A673 (cell line): ENCODE results near the gene THG1L. TPM values are rescaled to one million over a fixed set of nuclear protein-coding genes. Genes with fewer than 3 reads are reported as not detected.

Source experiments
- BruUV-seq: library from RNA; stranded (reverse); fragments of 400-500 nt; replicated peaks from 2 replicates; lab custom pipeline; 2021; lab: Mats Ljungman, UMichigan
- CTCF ChIA-PET: fragments of 300-600 bp; sonication (Branson Sonifier 250); formaldehyde crosslinking; loops from one replicate; lab custom pipeline; 2022; ENCODE audit warnings: antibody characterized with exemption; lab: Charles Lee
- POLR2A ChIA-PET: fragments of 300-600 bp; sonication (Branson Sonifier 250); formaldehyde crosslinking; loops from one replicate; lab custom pipeline; 2022; ENCODE audit warnings: antibody characterized with exemption; ENCODE audit not compliant: low non-redundant PET; lab: Charles Lee
- DNase-seq: peaks from one replicate; pipeline ENCODE4 v3.0.0-alpha.2; 2015; ENCODE audit warnings: low spot score
- H3K27ac ChIP-seq: fragments of 200-600 bp; sonication (generic); 2 replicates; pipeline ENCODE4 v1.5.1; 2016; ENCODE audit warnings: mixed run types, low read depth, mild to moderate bottlenecking, mixed read lengths, antibody characterized with exemption, low read length; ENCODE audit not compliant: poor library complexity, severe bottlenecking
- H3K27me3 ChIP-seq: fragments of 200-600 bp; sonication (generic); replicated peaks from 2 replicates; pipeline ENCODE4 v1.6.1; 2017; ENCODE audit warnings: mixed run types, low read depth, mild to moderate bottlenecking, mixed read lengths, antibody characterized with exemption, low read length; ENCODE audit not compliant: insufficient read depth, poor library complexity
- H3K36me3 ChIP-seq: fragments of 200-600 bp; sonication (generic); 2 replicates; pipeline ENCODE4 v1.6.1; 2016; ENCODE audit warnings: mixed run types, mild to moderate bottlenecking, mixed read lengths, antibody characterized with exemption, low read length; ENCODE audit not compliant: insufficient read depth, poor library complexity, severe bottlenecking
- H3K4me1 ChIP-seq: fragments of 200-600 bp; sonication (generic); 2 replicates; pipeline ENCODE4 v1.6.1; 2017; ENCODE audit warnings: mixed run types, mild to moderate bottlenecking, mixed read lengths, antibody characterized with exemption, low read length; ENCODE audit not compliant: insufficient read depth, poor library complexity, severe bottlenecking
- H3K4me3 ChIP-seq: fragments of 200-600 bp; sonication (generic); 2 replicates; pipeline ENCODE4 v1.5.1; 2016; ENCODE audit warnings: low read depth, mixed run types, mild to moderate bottlenecking, mixed read lengths, low read length; ENCODE audit not compliant: poor library complexity, severe bottlenecking
- H3K9me3 ChIP-seq: fragments of 200-600 bp; sonication (generic); 2 replicates; pipeline ENCODE4 v1.6.1; 2016; ENCODE audit warnings: mixed run types, low read depth, mild to moderate bottlenecking, mixed read lengths, antibody characterized with exemption, low read length; ENCODE audit not compliant: poor library complexity, severe bottlenecking
- CTCF ChIP-seq: fragments of 300-800, 200-600 bp; sonication (generic); conservative IDR thresholded peaks from 2 replicates; pipeline ENCODE4 v1.5.1; 2017; ENCODE audit warnings: low read depth, mild to moderate bottlenecking, antibody characterized with exemption, low read length, moderate library complexity, mixed read lengths
- EZH2 ChIP-seq: fragments of 200-600 bp; sonication (generic); IDR thresholded peaks from 2 replicates; pipeline ENCODE4 v1.6.1; 2017; ENCODE audit warnings: borderline replicate concordance, low read depth, mild to moderate bottlenecking, mixed read lengths, antibody characterized with exemption, low read length; ENCODE audit not compliant: poor library complexity, severe bottlenecking
- intact Hi-C: fragments of 100-400 bp; cut with micrococcal nuclease; formaldehyde crosslinking; loops from one replicate; pipeline ENCODE4 v1.10.0; 2022; ENCODE audit not compliant: unreplicated experiment
- total RNA-seq: library from RNA; stranded (reverse); gene quantifications from 2 replicates; pipeline ENCODE4 v1.2.3, GENCODE V29; 2021

THG1L gene
- total RNA-seq, 1 experiment from 2014 or later = 11.8 TPM

- intact Hi-C loops = no loop called here
- H3K36me3 ChIP-seq = no peaks in the 10 kb centered on the region
- BruUV-seq = no TSS peak
- no peaks in the 10 kb centered on the region for H3K4me1 ChIP-seq
- no peak for DNase-seq
- no peaks in the 10 kb centered on the region for H3K27me3 ChIP-seq
- no peak for TF ChIP-seq EZH2
- TF ChIP-seq CTCF = no peak
- ChIA-PET POLR2A (no interaction called here), CTCF (no interaction called here)
- H3K27ac ChIP-seq = no peak overlapping the region
- H3K4me3 ChIP-seq = no peak overlapping the region
- no peaks in the 10 kb centered on the region for H3K9me3 ChIP-seq
Observed at GRCh38 chr5:157772127-157772526, 40.9 kb downstream of the THG1L start.

GRCh38 chr5:157778121-157778805, 47.0 kb downstream of the THG1L start:
- H3K9me3 ChIP-seq = no peaks in the 10 kb centered on the region
- H3K36me3 ChIP-seq = no peaks in the 10 kb centered on the region
- CTCF ChIA-PET = no interaction called here
- no peak overlapping the region for H3K4me3 ChIP-seq
- peaks cover 4% of the 10 kb centered on the region for H3K4me1 ChIP-seq
- no peak overlapping the region for H3K27ac ChIP-seq
- no peaks in the 10 kb centered on the region for H3K27me3 ChIP-seq
- no peak for TF ChIP-seq CTCF
- no peak for TF ChIP-seq EZH2
- peak; percentile 10 for DNase-seq
- POLR2A ChIA-PET = no interaction called here
- BruUV-seq = no TSS peak
- intact Hi-C loops = no loop called here

DNA sequence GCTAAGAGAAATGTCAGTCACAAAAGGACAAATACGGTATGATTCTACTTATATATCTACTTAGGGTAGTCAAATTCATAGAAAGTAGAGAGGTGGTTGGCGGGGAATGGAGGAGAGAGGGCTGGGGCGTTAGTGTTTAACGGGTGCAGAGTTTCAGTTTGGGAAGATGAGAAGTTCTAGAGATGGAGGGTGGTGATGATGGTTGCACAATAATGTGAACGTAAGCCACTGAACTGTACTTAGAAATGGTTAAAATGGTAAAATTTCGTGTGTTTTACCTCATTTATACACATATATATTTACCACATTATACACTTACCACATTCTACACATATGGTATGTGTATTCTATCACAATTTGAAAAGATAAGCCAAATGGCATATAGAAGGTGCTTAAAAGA, 48.0 kb downstream of the THG1L start:
- peaks cover 4% of the 10 kb centered on the region for H3K4me1 ChIP-seq
- no peak for DNase-seq
- CTCF ChIA-PET = no interaction called here
- H3K4me3 ChIP-seq = no peak overlapping the region
- POLR2A ChIA-PET = no interaction called here
- H3K27ac ChIP-seq = no peak overlapping the region
- TF ChIP-seq EZH2 = no peak
- no peak for TF ChIP-seq CTCF
- H3K27me3 ChIP-seq = no peaks in the 10 kb centered on the region
- intact Hi-C loops = no loop called here
- no peaks in the 10 kb centered on the region for H3K36me3 ChIP-seq
- no peaks in the 10 kb centered on the region for H3K9me3 ChIP-seq
- BruUV-seq = no TSS peak
